Smooth muscle cell (in vitro differentiated cells): Measurements from ENCODE around the gene ST8SIA1. TPM values are rescaled to one million over a fixed set of nuclear protein-coding genes. Genes with fewer than 3 reads are reported as not detected.

ENCODE experiments used
- DNase-seq: peaks from one replicate; lab custom pipeline; 2025; ENCODE audit not compliant: unreplicated experiment; lab: John Stamatoyannopoulos, UW
- H2AFZ ChIP-seq: fragments of 200-600 bp; sonication (generic); 2 replicates; pipeline ENCODE4 v1.6.0; 2016; ENCODE audit warnings: antibody characterized with exemption, low read depth, mild to moderate bottlenecking
- H3F3A ChIP-seq: fragments of 200-600 bp; sonication (generic); 2 replicates; pipeline ENCODE4 v1.6.0; 2017; ENCODE audit warnings: antibody characterized with exemption, low read depth
- H3K27ac ChIP-seq: fragments of 200-600 bp; sonication (generic); 2 replicates; pipeline ENCODE4 v1.5.1; 2016; ENCODE audit warnings: low read depth, mild to moderate bottlenecking
- H3K27me3 ChIP-seq: fragments of 200-600 bp; sonication (generic); 2 replicates; pipeline ENCODE4 v1.6.1; 2016; ENCODE audit warnings: low read depth, mild to moderate bottlenecking
- H3K36me3 ChIP-seq: fragments of 200-600 bp; sonication (generic); 2 replicates; pipeline ENCODE4 v1.5.1; 2016; ENCODE audit warnings: low read depth
- H3K4me1 ChIP-seq: fragments of 200-600 bp; sonication (generic); 2 replicates; pipeline ENCODE4 v1.5.1; 2016; ENCODE audit warnings: low read depth
- H3K4me2 ChIP-seq: fragments of 200-600 bp; sonication (generic); 2 replicates; pipeline ENCODE4 v1.6.0; 2016; ENCODE audit warnings: mild to moderate bottlenecking
- H3K4me3 ChIP-seq: fragments of 200-600 bp; sonication (generic); 2 replicates; pipeline ENCODE4 v1.5.1; 2016; ENCODE audit warnings: mild to moderate bottlenecking
- H3K79me2 ChIP-seq: fragments of 200-600 bp; sonication (generic); 2 replicates; pipeline ENCODE4 v1.6.0; 2016; ENCODE audit warnings: low read depth, mild to moderate bottlenecking
- H3K9ac ChIP-seq: fragments of 200-600 bp; sonication (generic); 2 replicates; pipeline ENCODE4 v1.6.0; 2016; ENCODE audit warnings: low read depth
- H3K9me3 ChIP-seq: fragments of 200-600 bp; sonication (generic); replicated peaks from 2 replicates; pipeline ENCODE4 v1.5.1; 2016; ENCODE audit warnings: low read depth
- H4K20me1 ChIP-seq: fragments of 200-600 bp; sonication (generic); 2 replicates; pipeline ENCODE4 v1.6.0; 2016; ENCODE audit warnings: low read depth
- CTCF ChIP-seq: fragments of 200-600 bp; sonication (generic); IDR thresholded peaks from 2 replicates; pipeline ENCODE4 v1.5.1; 2017; ENCODE audit warnings: borderline replicate concordance, mild to moderate bottlenecking, antibody characterized with exemption; ENCODE audit not compliant: insufficient read depth, poor library complexity, severe bottlenecking
- WGBS: methylation state at CpG from one replicate; pipeline ENCODE4 v1.1.7; 2016; ENCODE audit warnings: low lambda C conversion rate; 5-methylcytosine and 5-hydroxymethylcytosine counted together
- polyA plus RNA-seq: library from polyadenylated mRNA; unstranded; fragments of >200 nt; fragmentation: Nextera tagmentation; extraction: Ambion mirVana; gene quantifications from 2 replicates; pipeline ENCODE4 v1.2.1, GENCODE V29; 2016
- total RNA-seq: library from RNA; depleted of rRNA; stranded (reverse); fragments of >200 nt; gene quantifications from 2 replicates; pipeline ENCODE4 v1.2.3, GENCODE V29; 2014

Gene ST8SIA1
- total and polyA plus RNA-seq, 2 experiments from 2014 or later = 3.7 to 5.3 TPM

- Histone ChIP-seq H3K9ac (no peak overlapping the region), H3K27ac (no peak overlapping the region), H3K36me3 (no peaks in the 10 kb centered on the region), H2AFZ (no peak overlapping the region), H3K79me2 (no peaks in the 10 kb centered on the region), H3K9me3 (no peaks in the 10 kb centered on the region), H3K4me2 (peak overlapping the region; percentile 94), H3F3A (no peaks in the 10 kb centered on the region), H3K4me1 (peaks cover 10% of the 10 kb centered on the region), H3K27me3 (peaks cover 10% of the 10 kb centered on the region), H3K4me3 (peak overlapping the region; percentile 70), H4K20me1 (no peaks in the 10 kb centered on the region)
- 38% methylated on average over 10 of the region's 10 CpGs for WGBS
- no peak for DNase-seq
- no peak for TF ChIP-seq CTCF
These were observed 1.3 kb downstream of the ST8SIA1 start for GRCh38 chr12:22333186-22333712.

GRCh38 chr12:22332202-22332601 lies 2.3 kb downstream of the ST8SIA1 start:
- no peaks in the 10 kb centered on the region for H4K20me1 ChIP-seq
- H3K36me3 ChIP-seq = no peaks in the 10 kb centered on the region
- TF ChIP-seq CTCF = no peak
- no peak for DNase-seq
- no peak overlapping the region for H2AFZ ChIP-seq
- H3K4me1 ChIP-seq = peaks cover 10% of the 10 kb centered on the region
- H3K27me3 ChIP-seq = peaks cover 10% of the 10 kb centered on the region
- no peak overlapping the region for H3K27ac ChIP-seq
- no peak overlapping the region for H3K4me3 ChIP-seq
- H3K9me3 ChIP-seq = no peaks in the 10 kb centered on the region
- peak overlapping the region; percentile 94 for H3K4me2 ChIP-seq
- H3K79me2 ChIP-seq = no peaks in the 10 kb centered on the region
- no peaks in the 10 kb centered on the region for H3F3A ChIP-seq
- H3K9ac ChIP-seq = no peak overlapping the region

DNA sequence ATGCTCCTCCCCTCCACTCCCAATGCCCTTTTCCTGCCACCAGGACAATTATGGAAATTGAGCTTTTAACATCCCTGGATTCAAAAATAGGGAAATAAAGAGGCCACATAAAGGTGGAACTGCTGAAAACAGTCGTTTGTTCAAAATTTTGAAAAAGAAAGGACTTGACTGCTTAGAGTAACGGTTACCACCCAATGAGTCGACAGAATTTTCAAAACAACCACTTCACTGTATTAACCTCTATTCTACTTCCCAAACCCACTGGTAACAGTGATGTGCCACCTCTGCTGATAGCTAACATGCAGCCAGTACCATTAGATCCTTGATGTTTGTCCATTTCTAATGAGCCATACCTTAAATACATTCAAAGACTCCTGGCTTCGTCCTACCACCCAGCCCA lies 4.9 kb downstream of the ST8SIA1 start:
- H3K4me3 ChIP-seq = no peak overlapping the region
- H3K36me3 ChIP-seq = no peaks in the 10 kb centered on the region
- H3K4me1 ChIP-seq = peaks cover 10% of the 10 kb centered on the region
- H3K27ac ChIP-seq = no peak overlapping the region
- H3K9ac ChIP-seq = no peak overlapping the region
- peaks cover 10% of the 10 kb centered on the region for H3K27me3 ChIP-seq
- no peaks in the 10 kb centered on the region for H3K79me2 ChIP-seq
- H2AFZ ChIP-seq = no peak overlapping the region
- DNase-seq = no peak
- 87% methylated on average over 4 of the region's 4 CpGs for WGBS
- no peak overlapping the region for H3K4me2 ChIP-seq
- H3K9me3 ChIP-seq = no peaks in the 10 kb centered on the region
- TF ChIP-seq CTCF = no peak
- no peaks in the 10 kb centered on the region for H4K20me1 ChIP-seq
- H3F3A ChIP-seq = no peaks in the 10 kb centered on the region

DNA sequence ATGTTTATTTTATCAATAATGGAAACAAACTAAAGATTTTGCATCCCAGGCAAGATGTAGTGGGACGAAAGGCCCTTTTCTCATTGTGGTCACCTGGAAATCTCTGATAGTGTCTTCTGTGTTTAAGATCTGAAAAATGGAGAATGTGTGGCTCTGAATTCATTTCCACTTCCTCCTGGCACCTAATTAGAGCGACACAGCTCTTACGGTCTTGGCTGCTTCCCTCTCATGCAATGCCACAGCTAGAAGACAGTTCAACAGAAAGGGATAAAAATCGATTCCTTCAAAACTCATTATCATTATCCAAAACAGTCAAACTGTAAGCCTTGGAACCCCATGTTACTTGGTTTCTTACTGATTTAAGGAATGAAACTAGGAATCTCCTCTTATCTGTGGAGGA lies 9.3 kb downstream of the ST8SIA1 start:
- H3K79me2 ChIP-seq = no peaks in the 10 kb centered on the region
- H3K36me3 ChIP-seq = no peaks in the 10 kb centered on the region
- no peak for DNase-seq
- peaks cover 7% of the 10 kb centered on the region for H3F3A ChIP-seq
- H3K4me3 ChIP-seq = no peak overlapping the region
- H3K27me3 ChIP-seq = no peaks in the 10 kb centered on the region
- no peak overlapping the region for H3K9ac ChIP-seq
- no peak overlapping the region for H3K4me2 ChIP-seq
- no peak overlapping the region for H3K27ac ChIP-seq
- H2AFZ ChIP-seq = no peak overlapping the region
- no peak for TF ChIP-seq CTCF
- 91% methylated on average over 4 of the region's 4 CpGs for whole genome bisulfite sequencing
- H4K20me1 ChIP-seq = no peaks in the 10 kb centered on the region
- H3K4me1 ChIP-seq = peaks cover 11% of the 10 kb centered on the region
- H3K9me3 ChIP-seq = no peaks in the 10 kb centered on the region
